Epithelial cell of proximal tubule (primary cell): Measurements from ENCODE around the gene RAD51AP2. TPM values are rescaled to one million over a fixed set of nuclear protein-coding genes. Genes with fewer than 3 reads are reported as not detected.
"Not testable (repeated sequence)": the region's sequence is repeated elsewhere in the genome, so short reads cannot be mapped to it uniquely, and the experiment has no call there.

ENCODE experiments used
- DNase-seq: peaks from one replicate; pipeline ENCODE4 v3.0.0-alpha.2; 2011; ENCODE audit warnings: low read depth
- H3K4me3 ChIP-seq: 2 replicates; pipeline ENCODE4 v1.5.1; 2011; ENCODE audit warnings: low read depth, mild to moderate bottlenecking, low read length
- CTCF ChIP-seq: conservative IDR thresholded peaks from 2 replicates; pipeline ENCODE4 v1.5.1; 2012; ENCODE audit warnings: low read depth, mild to moderate bottlenecking, low read length
- total RNA-seq: library from RNA; depleted of rRNA; stranded (reverse); fragments of >200 nt; gene quantifications from 2 replicates; pipeline ENCODE4 v1.2.3, GENCODE V29; 2015

RAD51AP2 gene
- not detected in 2 replicates for total RNA-seq

DNA sequence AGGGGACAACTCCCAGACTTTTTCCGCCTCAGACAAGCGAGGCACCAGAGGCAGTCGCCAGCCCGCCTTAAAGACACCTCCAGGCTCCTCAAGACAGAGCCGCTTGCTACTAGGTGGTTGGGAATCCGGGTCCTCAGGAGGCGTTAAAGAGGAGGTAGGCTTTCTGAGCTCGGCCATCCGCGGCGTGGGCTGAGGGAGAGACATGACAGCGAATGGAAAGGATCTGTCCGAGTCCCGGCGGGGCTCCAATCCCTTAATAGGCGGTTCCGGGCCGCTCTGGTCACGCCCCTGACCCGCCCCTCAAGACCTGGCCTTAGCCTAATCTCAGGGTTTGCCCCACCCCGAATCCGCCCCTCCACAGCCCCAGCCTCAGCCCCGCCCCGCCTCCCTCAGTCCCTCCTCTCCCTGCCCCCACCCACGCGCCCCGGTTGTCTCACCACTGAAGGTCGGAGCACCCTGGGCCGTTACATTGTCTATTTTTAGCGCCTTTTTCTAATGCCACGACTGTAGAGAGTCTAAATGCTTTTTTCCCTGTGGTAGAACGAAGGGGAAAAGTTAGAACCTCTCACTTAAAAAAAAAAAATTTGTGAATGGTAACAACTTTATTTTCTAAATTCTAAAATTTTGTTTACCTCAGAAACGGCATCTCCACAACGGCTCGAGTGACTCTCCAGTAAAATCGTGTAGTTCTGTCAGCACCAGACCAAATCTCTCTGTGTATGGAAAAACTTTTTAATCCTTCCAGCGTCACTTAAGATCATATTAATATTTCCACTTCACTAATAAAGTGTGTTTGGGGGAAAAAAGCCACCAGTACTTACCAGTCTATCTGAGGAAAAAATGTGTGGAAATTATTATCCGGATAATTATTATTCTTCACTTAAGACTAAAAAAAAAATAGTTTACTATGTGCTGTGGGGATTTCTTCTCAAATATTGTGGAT, at the start of gene RAD51AP2:
Gene RAD51AP2, minus strand, starts transcription at position 229 of the 943 bp plus-strand sequence. Its CDS starts 25 bp downstream, at position 204.
- H3K4me3 ChIP-seq = peak within 1 kb of the TSS; percentile 63
- TF ChIP-seq CTCF = no peak
- DNase-seq = no peak

DNA sequence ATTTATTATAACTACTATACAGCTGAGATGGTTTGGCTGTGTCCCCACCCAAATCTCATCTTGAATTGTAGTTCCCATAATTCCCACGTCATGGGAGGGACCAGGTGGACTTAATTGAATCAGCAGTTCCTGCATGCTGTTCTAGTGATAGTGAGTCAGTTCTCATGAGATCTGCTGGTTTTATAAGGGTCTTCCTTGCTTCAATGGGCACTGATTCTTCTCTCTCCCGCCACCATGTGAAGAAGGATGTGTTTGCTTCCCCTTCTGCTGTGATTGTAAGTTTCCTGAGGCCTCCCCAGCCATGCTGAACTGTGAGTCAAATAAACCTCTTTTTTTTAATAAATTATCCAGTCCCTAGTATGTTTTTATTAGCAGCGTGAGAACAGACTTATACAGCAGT, 47.5 kb upstream of the RAD51AP2 start:
- H3K4me3 ChIP-seq, DNase-seq: not testable (repeated sequence)

GRCh38 chr2:17558878-17559277, 40.6 kb upstream of the RAD51AP2 start:
- DNase-seq = no peak
- TF ChIP-seq CTCF = no peak

DNA sequence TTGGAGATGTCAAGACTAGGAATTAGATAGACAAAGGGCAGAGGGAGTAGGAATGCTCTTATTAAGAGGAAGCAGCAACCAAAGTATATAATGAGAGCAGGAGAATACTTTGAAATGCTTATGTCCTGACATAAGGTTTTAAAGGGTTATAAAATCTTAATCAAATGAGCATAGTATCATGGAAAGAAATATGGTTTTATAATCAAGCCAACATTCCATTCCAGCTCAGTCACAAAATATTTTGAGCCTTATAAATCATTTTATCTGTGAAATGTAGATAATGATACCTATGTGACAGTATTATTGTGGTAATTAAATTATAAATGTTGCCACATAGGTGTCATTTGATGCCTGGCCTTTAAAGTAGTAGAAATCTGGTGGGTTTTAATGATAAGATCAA, 39.8 kb upstream of the RAD51AP2 start:
- TF ChIP-seq CTCF = no peak
- no peak for DNase-seq
- no peak overlapping the region for H3K4me3 ChIP-seq

More at GRCh38 chr2:17558878-17559277, 40.6 kb upstream of the RAD51AP2 start:
- no peak overlapping the region for H3K4me3 ChIP-seq

DNA sequence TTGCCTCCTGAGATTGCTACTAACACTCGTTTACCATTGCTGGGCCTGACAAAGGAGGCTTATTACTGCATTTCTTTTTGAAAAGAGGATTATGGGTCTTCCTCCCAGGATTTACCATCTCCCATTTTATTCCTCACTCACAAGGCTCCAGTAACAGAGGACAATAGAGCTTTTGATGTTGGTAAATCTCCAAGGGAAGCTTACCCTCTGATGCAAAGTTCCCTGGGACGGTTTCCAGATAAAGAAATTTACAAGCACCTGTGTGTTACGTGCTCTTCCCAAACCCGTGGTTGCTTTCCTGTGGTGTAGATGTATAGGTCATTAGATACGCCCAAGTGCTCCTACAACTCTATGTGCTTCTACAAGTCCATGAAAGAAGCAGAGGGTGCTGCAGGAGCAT, 39.4 kb upstream of the RAD51AP2 start:
- no peak overlapping the region for H3K4me3 ChIP-seq
- no peak for DNase-seq
- no peak for TF ChIP-seq CTCF

GRCh38 chr2:17555150-17555549, 36.9 kb upstream of the RAD51AP2 start:
- no peak for TF ChIP-seq CTCF
- no peak overlapping the region for H3K4me3 ChIP-seq
- DNase-seq = no peak

DNA sequence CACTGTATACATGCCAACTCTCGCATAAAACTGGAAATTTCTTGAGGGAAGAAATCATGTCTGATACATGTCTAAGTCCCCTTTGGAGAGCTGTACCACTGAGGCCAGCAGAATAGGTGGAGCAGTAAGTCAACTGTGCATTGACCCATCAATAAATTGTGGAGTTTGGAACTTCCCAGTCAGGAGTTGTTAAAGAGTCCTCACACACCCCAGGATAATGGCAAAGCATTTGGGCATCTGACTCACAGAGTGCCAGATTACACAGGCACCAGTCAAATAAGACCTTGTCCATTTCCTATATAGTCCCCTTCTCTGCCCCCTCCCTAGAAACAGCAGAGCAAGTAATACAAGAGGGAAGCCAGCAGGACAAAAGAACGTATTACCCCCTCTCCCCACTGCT, 32.7 kb upstream of the RAD51AP2 start:
- H3K4me3 ChIP-seq = no peak overlapping the region
- no peak for DNase-seq
- TF ChIP-seq CTCF = no peak
